Panc1 (cell line): ENCODE measurements around the gene ASXL3. TPM values are rescaled to one million over a fixed set of nuclear protein-coding genes. Genes with fewer than 3 reads are reported as not detected.

Experiments used
- ATAC-seq: fragments of 200-7000 bp; cut with Tn5 transposase; 2 replicates; pipeline ENCODE4 v1.9.1; 2020; ENCODE audit warnings: mild to moderate bottlenecking, moderate library complexity
- BruUV-seq: library from RNA; stranded (reverse); fragments of 400-500 nt; replicated peaks from 2 replicates; lab custom pipeline; 2021; lab: Mats Ljungman, UMichigan
- CTCF ChIA-PET: fragments of 300-600 bp; sonication (Branson Sonifier 250); formaldehyde crosslinking; loops from one replicate; lab custom pipeline; 2022; ENCODE audit warnings: antibody characterized with exemption; lab: Charles Lee
- POLR2A ChIA-PET: fragments of 300-600 bp; sonication (Branson Sonifier 250); formaldehyde crosslinking; loops from one replicate; lab custom pipeline; 2022; ENCODE audit warnings: antibody characterized with exemption; lab: Charles Lee
- DNase-seq: peaks from one replicate; pipeline ENCODE4 v3.0.0-alpha.2; 2010; ENCODE audit warnings: low read depth, low spot score
- H3K27ac ChIP-seq: 2 replicates; pipeline ENCODE4 v1.5.1; 2011; ENCODE audit warnings: mild to moderate bottlenecking, low read length, inconsistent platforms
- H3K27me3 ChIP-seq: fragments of 200-500 bp; sonication (Bioruptor generic); 2 replicates; pipeline ENCODE4 v1.6.0; 2014; ENCODE audit warnings: low read length, inconsistent platforms; ENCODE audit not compliant: control insufficient read depth, insufficient read depth
- H3K36me3 ChIP-seq: fragments of 200-500 bp; sonication (Bioruptor generic); 2 replicates; pipeline ENCODE4 v1.5.1; 2014; ENCODE audit warnings: inconsistent platforms, mild to moderate bottlenecking, low read length, moderate library complexity; ENCODE audit not compliant: control insufficient read depth, insufficient read depth
- H3K4me1 ChIP-seq: 2 replicates; pipeline ENCODE4 v1.5.1; 2011; ENCODE audit warnings: inconsistent platforms, mild to moderate bottlenecking, low read length, moderate library complexity; ENCODE audit not compliant: control insufficient read depth, insufficient read depth
- H3K4me3 ChIP-seq, 2 experiments: 2 replicates each; pipeline ENCODE4 v1.5.1; 2011 to 2012; ENCODE audit warnings: low read depth in 2 of 2, low read length in 2 of 2, mild to moderate bottlenecking in 2 of 2, inconsistent platforms in 1 of 2, moderate library complexity in 1 of 2
- H3K9me3 ChIP-seq: fragments of 200-500 bp; sonication (Bioruptor generic); 2 replicates; pipeline ENCODE4 v1.5.1; 2014; ENCODE audit warnings: low read depth, mild to moderate bottlenecking, inconsistent platforms, low read length, moderate library complexity; ENCODE audit not compliant: control insufficient read depth, insufficient read depth
- POLR2AphosphoS5 ChIP-seq: IDR thresholded peaks from 2 replicates; pipeline ENCODE4 v1.6.1; 2012; ENCODE audit warnings: mild to moderate bottlenecking, low read depth, low read length, moderate library complexity
- SIN3A ChIP-seq: IDR thresholded peaks from 2 replicates; pipeline ENCODE4 v1.6.1; 2012; ENCODE audit warnings: low read depth, mild to moderate bottlenecking, low read length, moderate library complexity, borderline replicate concordance; ENCODE audit not compliant: insufficient read depth
- TCF7L2 ChIP-seq: IDR thresholded peaks from 2 replicates; pipeline ENCODE4 v1.6.1; 2011; ENCODE audit warnings: mild to moderate bottlenecking, low read depth, low read length, inconsistent platforms
- in situ Hi-C: cut with HindIII; loops from 2 replicates; pipeline ENCODE4 v1.10.0; 2016; ENCODE audit warnings: low sequenced_read_pairs, low pct_unique_long_range_greater_than_20kb
- intact Hi-C: fragments of 100-400 bp; cut with micrococcal nuclease; formaldehyde crosslinking; loops from one replicate; pipeline ENCODE4 v1.10.0; 2022; ENCODE audit not compliant: unreplicated experiment
- total RNA-seq: library from RNA; stranded (reverse); gene quantifications from one replicate; pipeline ENCODE4 v1.2.1, GENCODE V29; 2021; ENCODE audit not compliant: unreplicated experiment
- TF ChIP-seq, protein P1 (sequence below): fragments of 450-650 bp; IDR thresholded peaks from 2 replicates; pipeline ENCODE4 v1.5.1; 2017; ENCODE audit warnings: mild to moderate bottlenecking
- TF ChIP-seq, protein P2 (sequence below), 2 experiments: IDR thresholded peaks; 2 replicates each; pipeline ENCODE4 v1.6.1; 2011 to 2012; ENCODE audit warnings: low read depth in 2 of 2, control low read depth in 1 of 2, low read length in 1 of 2, mild to moderate bottlenecking in 1 of 2, moderate library complexity in 1 of 2; ENCODE audit not compliant: insufficient read depth in 1 of 2

Gene ASXL3
- total RNA-seq, 1 experiment from 2014 or later = 0.74 TPM

DNA sequence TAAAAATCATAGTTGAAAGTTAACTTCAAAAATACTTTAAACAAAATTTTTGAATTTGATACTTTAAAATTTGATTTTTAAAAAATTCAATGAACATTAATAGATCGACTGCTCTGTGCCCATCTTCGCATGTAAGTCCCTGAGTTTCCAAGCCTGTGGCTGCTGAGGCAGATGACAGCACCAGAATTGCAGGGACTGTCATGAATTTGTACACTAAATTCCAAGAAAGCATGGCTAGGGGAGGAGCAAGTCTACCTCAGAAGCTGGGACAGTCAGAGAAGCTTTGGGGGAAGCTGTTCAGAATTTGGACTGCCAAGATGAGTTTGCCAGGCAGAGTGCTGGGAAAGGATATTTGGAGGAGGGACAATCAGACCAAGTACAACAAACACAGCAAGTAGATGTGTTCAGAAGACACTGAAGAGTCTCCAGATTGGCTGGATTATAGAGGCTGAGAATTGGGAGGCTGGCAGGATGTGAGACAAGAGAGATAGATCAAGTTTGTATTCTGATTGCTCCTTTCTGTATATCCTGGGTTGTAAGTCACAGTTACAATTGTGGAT, 79.0 kb downstream of the ASXL3 start:
- no peak for TF ChIP-seq TCF7L2
- TF ChIP-seq POLR2AphosphoS5 = no peak
- TF ChIP-seq, protein P1, sequence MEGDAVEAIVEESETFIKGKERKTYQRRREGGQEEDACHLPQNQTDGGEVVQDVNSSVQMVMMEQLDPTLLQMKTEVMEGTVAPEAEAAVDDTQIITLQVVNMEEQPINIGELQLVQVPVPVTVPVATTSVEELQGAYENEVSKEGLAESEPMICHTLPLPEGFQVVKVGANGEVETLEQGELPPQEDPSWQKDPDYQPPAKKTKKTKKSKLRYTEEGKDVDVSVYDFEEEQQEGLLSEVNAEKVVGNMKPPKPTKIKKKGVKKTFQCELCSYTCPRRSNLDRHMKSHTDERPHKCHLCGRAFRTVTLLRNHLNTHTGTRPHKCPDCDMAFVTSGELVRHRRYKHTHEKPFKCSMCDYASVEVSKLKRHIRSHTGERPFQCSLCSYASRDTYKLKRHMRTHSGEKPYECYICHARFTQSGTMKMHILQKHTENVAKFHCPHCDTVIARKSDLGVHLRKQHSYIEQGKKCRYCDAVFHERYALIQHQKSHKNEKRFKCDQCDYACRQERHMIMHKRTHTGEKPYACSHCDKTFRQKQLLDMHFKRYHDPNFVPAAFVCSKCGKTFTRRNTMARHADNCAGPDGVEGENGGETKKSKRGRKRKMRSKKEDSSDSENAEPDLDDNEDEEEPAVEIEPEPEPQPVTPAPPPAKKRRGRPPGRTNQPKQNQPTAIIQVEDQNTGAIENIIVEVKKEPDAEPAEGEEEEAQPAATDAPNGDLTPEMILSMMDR = no peak
- no peak for TF ChIP-seq SIN3A
- TF ChIP-seq, protein P2, sequence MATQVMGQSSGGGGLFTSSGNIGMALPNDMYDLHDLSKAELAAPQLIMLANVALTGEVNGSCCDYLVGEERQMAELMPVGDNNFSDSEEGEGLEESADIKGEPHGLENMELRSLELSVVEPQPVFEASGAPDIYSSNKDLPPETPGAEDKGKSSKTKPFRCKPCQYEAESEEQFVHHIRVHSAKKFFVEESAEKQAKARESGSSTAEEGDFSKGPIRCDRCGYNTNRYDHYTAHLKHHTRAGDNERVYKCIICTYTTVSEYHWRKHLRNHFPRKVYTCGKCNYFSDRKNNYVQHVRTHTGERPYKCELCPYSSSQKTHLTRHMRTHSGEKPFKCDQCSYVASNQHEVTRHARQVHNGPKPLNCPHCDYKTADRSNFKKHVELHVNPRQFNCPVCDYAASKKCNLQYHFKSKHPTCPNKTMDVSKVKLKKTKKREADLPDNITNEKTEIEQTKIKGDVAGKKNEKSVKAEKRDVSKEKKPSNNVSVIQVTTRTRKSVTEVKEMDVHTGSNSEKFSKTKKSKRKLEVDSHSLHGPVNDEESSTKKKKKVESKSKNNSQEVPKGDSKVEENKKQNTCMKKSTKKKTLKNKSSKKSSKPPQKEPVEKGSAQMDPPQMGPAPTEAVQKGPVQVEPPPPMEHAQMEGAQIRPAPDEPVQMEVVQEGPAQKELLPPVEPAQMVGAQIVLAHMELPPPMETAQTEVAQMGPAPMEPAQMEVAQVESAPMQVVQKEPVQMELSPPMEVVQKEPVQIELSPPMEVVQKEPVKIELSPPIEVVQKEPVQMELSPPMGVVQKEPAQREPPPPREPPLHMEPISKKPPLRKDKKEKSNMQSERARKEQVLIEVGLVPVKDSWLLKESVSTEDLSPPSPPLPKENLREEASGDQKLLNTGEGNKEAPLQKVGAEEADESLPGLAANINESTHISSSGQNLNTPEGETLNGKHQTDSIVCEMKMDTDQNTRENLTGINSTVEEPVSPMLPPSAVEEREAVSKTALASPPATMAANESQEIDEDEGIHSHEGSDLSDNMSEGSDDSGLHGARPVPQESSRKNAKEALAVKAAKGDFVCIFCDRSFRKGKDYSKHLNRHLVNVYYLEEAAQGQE (IDR thresholded peaks at IDR 0.05; ENCODE audit: insufficient read depth in 1 of 2, low read depth in 2 of 2, low read length in 1 of 2) = no peak
- no peaks in the 10 kb centered on the region for H3K4me1 ChIP-seq
- no peak for ATAC-seq
- DNase-seq = no peak
- H3K27ac ChIP-seq = no peak overlapping the region
- POLR2A ChIA-PET = no interaction called here
- no peaks in the 10 kb centered on the region for H3K9me3 ChIP-seq
- intact Hi-C loops = loop anchor here (10.0 kb wide), 1 partner anchor 62 kb away; no protein-coding TSS in a partner anchor
- no peak overlapping the region for H3K4me3 ChIP-seq
- no peaks in the 10 kb centered on the region for H3K27me3 ChIP-seq
- no TSS peak for BruUV-seq
- in situ Hi-C loops = no loop called here
- CTCF ChIA-PET = no interaction called here
- no peaks in the 10 kb centered on the region; the same call in 1 of the 2 replicates for H3K36me3 ChIP-seq

DNA sequence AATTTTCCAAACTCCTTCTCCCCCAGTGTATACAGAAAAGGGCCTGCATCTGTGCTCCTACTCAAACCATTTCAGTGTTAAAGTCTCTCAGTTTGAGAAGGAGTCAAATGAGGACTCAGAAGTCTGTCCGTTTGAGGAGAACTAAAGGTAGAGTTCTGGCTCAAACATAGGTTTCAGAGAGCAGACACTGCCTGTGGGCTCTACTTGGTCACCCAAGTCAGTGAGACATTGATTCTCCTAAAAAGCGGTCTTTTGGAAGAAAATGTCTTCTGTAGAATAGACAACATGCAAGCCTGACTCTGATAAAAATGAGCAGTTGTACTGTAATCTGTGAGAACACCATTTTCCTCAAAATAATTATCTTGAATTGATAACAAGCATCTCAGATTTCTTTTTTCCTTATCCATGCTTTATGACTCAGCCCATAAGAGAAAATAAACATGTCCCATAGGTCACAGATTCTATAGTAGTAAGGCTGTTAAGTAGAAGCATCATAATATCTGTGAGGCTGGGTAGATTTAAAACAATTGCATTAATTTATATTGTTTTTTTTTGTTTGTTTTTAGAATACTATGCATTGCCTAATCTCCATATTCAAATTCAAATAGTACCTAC, 82.8 kb downstream of the ASXL3 start:
- CTCF ChIA-PET = no interaction called here
- Histone ChIP-seq H3K36me3 (no peaks in the 10 kb centered on the region; the same call in 1 of the 2 replicates), H3K4me3 (no peak overlapping the region), H3K27ac (no peak overlapping the region), H3K9me3 (no peaks in the 10 kb centered on the region), H3K4me1 (no peaks in the 10 kb centered on the region), H3K27me3 (no peaks in the 10 kb centered on the region)
- TF ChIP-seq POLR2AphosphoS5 = no peak
- TF ChIP-seq, protein P1 = no peak
- BruUV-seq = no TSS peak
- in situ Hi-C loops = no loop called here
- DNase-seq (no peak), ATAC-seq (no peak)
- intact Hi-C loops = no loop called here
- POLR2A ChIA-PET = interaction anchor here (0.6 kb wide), 1 partner anchor 189 kb away, joined by 3 read pairs; no protein-coding TSS in a partner anchor
